ENCODE data around the gene ELFN2.

The ELFN2 gene

GRCh38 chr22:37352481-37352880, 74.8 kb downstream of the ELFN2 start:
- H3K4me3 ChIP-seq (ENCODE audit: low read depth, low read length): no peak overlapping the region
- H3K36me3 ChIP-seq (ENCODE audit: control insufficient read depth, insufficient read depth, low read length): no peaks in the 10 kb centered on the region
- no peaks in the 10 kb centered on the region for H3K79me2 ChIP-seq
- H3K4me1 ChIP-seq: no peaks in the 10 kb centered on the region
- no peak for TF ChIP-seq CTCF (IDR thresholded peaks at IDR 0.05)
- H3K9me3 ChIP-seq (ENCODE audit: control insufficient read depth, low read length): no peaks in the 10 kb centered on the region
- no peak overlapping the region for H3K27ac ChIP-seq
- H2AFZ ChIP-seq: no peak overlapping the region
- no peak overlapping the region for H3K4me2 ChIP-seq (ENCODE audit: low read length)
- no peaks in the 10 kb centered on the region for H3K27me3 ChIP-seq (ENCODE audit: control insufficient read depth, insufficient read depth, low read length)
- H3K9ac ChIP-seq: no peak overlapping the region

- no peak overlapping the region for H3K27ac ChIP-seq
- no peak overlapping the region for H3K4me2 ChIP-seq (ENCODE audit: low read length)
- no peak overlapping the region for H3K4me3 ChIP-seq (ENCODE audit: low read depth, low read length)
- no peaks in the 10 kb centered on the region for H3K9me3 ChIP-seq (ENCODE audit: control insufficient read depth, low read length)
- H2AFZ ChIP-seq: no peak overlapping the region
- no peaks in the 10 kb centered on the region for H3K4me1 ChIP-seq
- no peaks in the 10 kb centered on the region for H3K27me3 ChIP-seq (ENCODE audit: control insufficient read depth, insufficient read depth, low read length)
- H3K79me2 ChIP-seq: no peaks in the 10 kb centered on the region
- TF ChIP-seq CTCF (IDR thresholded peaks at IDR 0.05): no peak
- no peaks in the 10 kb centered on the region for H3K36me3 ChIP-seq (ENCODE audit: control insufficient read depth, insufficient read depth, low read length)
- no peak overlapping the region for H3K9ac ChIP-seq
Observed at GRCh38 chr22:37351232-37351631, 76.0 kb downstream of the ELFN2 start.

GRCh38 chr22:37349043-37349814, 78.0 kb downstream of the ELFN2 start:
- Histone ChIP-seq H3K36me3 (ENCODE audit: control insufficient read depth, insufficient read depth, low read length) (no peaks in the 10 kb centered on the region), H3K4me1 (no peaks in the 10 kb centered on the region), H3K27me3 (ENCODE audit: control insufficient read depth, insufficient read depth, low read length) (no peaks in the 10 kb centered on the region), H3K4me3 (ENCODE audit: low read depth, low read length) (no peak overlapping the region), H3K27ac (no peak overlapping the region), H3K4me2 (ENCODE audit: low read length) (no peak overlapping the region), H2AFZ (no peak overlapping the region), H3K9me3 (ENCODE audit: control insufficient read depth, low read length) (no peaks in the 10 kb centered on the region), H3K79me2 (no peaks in the 10 kb centered on the region), H3K9ac (no peak overlapping the region)
- no peak for TF ChIP-seq CTCF (IDR thresholded peaks at IDR 0.05)

GRCh38 chr22:37346505-37346895, 80.8 kb downstream of the ELFN2 start:
- Histone ChIP-seq H2AFZ (no peak overlapping the region), H3K36me3 (ENCODE audit: control insufficient read depth, insufficient read depth, low read length) (no peaks in the 10 kb centered on the region), H3K27me3 (ENCODE audit: control insufficient read depth, insufficient read depth, low read length) (no peaks in the 10 kb centered on the region), H3K79me2 (no peaks in the 10 kb centered on the region), H3K4me1 (no peaks in the 10 kb centered on the region), H3K9me3 (ENCODE audit: control insufficient read depth, low read length) (no peaks in the 10 kb centered on the region), H3K4me3 (ENCODE audit: low read depth, low read length) (no peak overlapping the region), H3K27ac (no peak overlapping the region), H3K4me2 (ENCODE audit: low read length) (no peak overlapping the region), H3K9ac (no peak overlapping the region)
- TF ChIP-seq CTCF (IDR thresholded peaks at IDR 0.05): no peak

Data from parathyroid adenoma (tissue), 2 donors.